HepG2 (cell line): ENCODE results near the gene DHRS1. TPM values are rescaled to one million over a fixed set of nuclear protein-coding genes. Genes with fewer than 3 reads are reported as not detected.
A peak's percentile ranks its signal among the peaks of the same experiment; 100 is the strongest.

Experiments
- ATF7-NPFF ChIP-seq: sonication (generic); formaldehyde crosslinking; IDR thresholded peaks from 2 replicates; pipeline ENCODE4 v1.8.1; 2023; ENCODE audit warnings: mild to moderate bottlenecking, low read depth, missing genetic modification reagents, moderate library complexity
- BCLAF1 ChIP-seq: fragments of 450-650 bp; IDR thresholded peaks from 2 replicates; pipeline ENCODE4 v1.6.1; 2017; ENCODE audit warnings: mild to moderate bottlenecking
- CCAR2 ChIP-seq: fragments of 200-400 bp; formaldehyde crosslinking; optimal IDR thresholded peaks from 2 replicates; pipeline ENCODE3; 2018; ENCODE audit warnings: low read depth, mild to moderate bottlenecking, low read length, moderate library complexity
- CEBPB ChIP-seq: IDR thresholded peaks from 2 replicates; pipeline ENCODE4 v1.6.1; 2011; ENCODE audit warnings: low read depth, low read length, improper control_type of control experiment, borderline replicate concordance
- HIC2 ChIP-seq: sonication (generic); formaldehyde crosslinking; IDR thresholded peaks from 2 replicates; pipeline ENCODE4 v1.9.0; 2022; ENCODE audit warnings: low read depth, missing genetic modification reagents
- MEF2D ChIP-seq: sonication (generic); formaldehyde crosslinking; IDR thresholded peaks from 2 replicates; pipeline ENCODE4 v1.5.1; 2020; ENCODE audit warnings: mild to moderate bottlenecking, missing genetic modification reagents
- MXD3 ChIP-seq: IDR thresholded peaks from 2 replicates; pipeline ENCODE4 v1.6.1; 2016; ENCODE audit warnings: mild to moderate bottlenecking, missing biosample characterization, missing genetic modification reagents
- PRPF4 ChIP-seq: fragments of 200-400 bp; formaldehyde crosslinking; IDR thresholded peaks from 2 replicates; pipeline ENCODE4 v1.6.1; 2016; ENCODE audit warnings: low read length, low read depth; ENCODE audit not compliant: poor library complexity, severe bottlenecking
- WIZ ChIP-seq: sonication (generic); formaldehyde crosslinking; IDR thresholded peaks from 2 replicates; pipeline ENCODE4 v1.5.1; 2020; ENCODE audit warnings: mild to moderate bottlenecking, missing genetic modification reagents
- ZFP36L1 ChIP-seq: sonication (generic); formaldehyde crosslinking; IDR thresholded peaks from 2 replicates; pipeline ENCODE4 v1.8.0; 2022; ENCODE audit warnings: mild to moderate bottlenecking, missing genetic modification reagents, moderate library complexity
- ZNF121 ChIP-seq: sonication (generic); formaldehyde crosslinking; IDR thresholded peaks from 2 replicates; pipeline ENCODE4 v1.5.0; 2020; ENCODE audit warnings: mild to moderate bottlenecking, missing genetic modification reagents
- ZNF512B ChIP-seq: sonication (generic); formaldehyde crosslinking; IDR thresholded peaks from 2 replicates; pipeline ENCODE4 v1.5.1; 2020; ENCODE audit warnings: missing genetic modification reagents, mild to moderate bottlenecking, borderline replicate concordance
- ZNF589 ChIP-seq: sonication (generic); formaldehyde crosslinking; conservative IDR thresholded peaks from 2 replicates; pipeline ENCODE4 v1.8.0; 2022; ENCODE audit warnings: mild to moderate bottlenecking, moderate library complexity, missing genetic modification reagents
- ZNF770 ChIP-seq: sonication (generic); formaldehyde crosslinking; IDR thresholded peaks from 2 replicates; pipeline ENCODE4 v1.5.0; 2020; ENCODE audit warnings: mild to moderate bottlenecking, missing genetic modification reagents
- ZSCAN22 ChIP-seq: sonication (generic); formaldehyde crosslinking; IDR thresholded peaks from 2 replicates; pipeline ENCODE4 v1.4.0; 2020; ENCODE audit warnings: mild to moderate bottlenecking, missing genetic modification reagents
- ZSCAN5A ChIP-seq: sonication (generic); formaldehyde crosslinking; IDR thresholded peaks from 2 replicates; pipeline ENCODE4 v1.8.0; 2022; ENCODE audit warnings: mild to moderate bottlenecking, missing genetic modification reagents, borderline replicate concordance
- polyA plus RNA-seq, 8 experiments: library from polyadenylated mRNA; depleted of rRNA in 3 of 8; stranded (reverse) in 7 of 8; unstranded in 1 of 8; fragments of >200 nt; fragmentation: Illumina TruSeq in 4 of 8; extraction: Trizol in 4 of 8; gene quantifications; 2 replicates each; pipeline versions ENCODE4 v1.2.1 to v1.2.3, GENCODE V29; 2011 to 2016; ENCODE audit warnings: low read depth in 4 of 8, missing spikeins in 1 of 8, mixed read lengths in 1 of 8; ENCODE audit not compliant: insufficient read depth in 1 of 8
- total RNA-seq, 5 experiments: library from RNA; depleted of rRNA; stranded (reverse); fragments of >200 nt; fragmentation: Illumina TruSeq; extraction: Trizol; gene quantifications; 2 replicates each; pipeline ENCODE4 v1.2.3, GENCODE V29; 2016; ENCODE audit warnings: low read depth in 1 of 5

DHRS1 gene
- total and polyA plus RNA-seq, 2 of the 13 experiments (the other 11 are each of a cell fraction or from before 2014, with no cell fraction given): 49.8 to 60.8 TPM

GRCh38 chr14:24297190-24297964, 2.2 kb downstream of the DHRS1 start (continued):
- TF ChIP-seq BCLAF1 (no peak), MEF2D (CRISPR knock-in tag) (no peak), ZNF770 (no peak), ZSCAN22 (CRISPR knock-in tag) (no peak), ZSCAN5A (CRISPR knock-in tag) (no peak; the same call in 1 of the 2 replicates), CCAR2 (peak; percentile 78), CEBPB (no peak), PRPF4 (no peak), ZNF589 (CRISPR knock-in tag) (no peak), WIZ (CRISPR knock-in tag) (peak; percentile 69; the same call in 1 of the 2 replicates), HIC2 (CRISPR knock-in tag) (no peak), ATF7-NPFF (CRISPR knock-in tag) (no peak; the same call in 1 of the 2 replicates), ZNF512B (CRISPR knock-in tag) (no peak), MXD3 (CRISPR knock-in tag) (no peak), ZFP36L1 (CRISPR knock-in tag) (no peak), ZNF121 (CRISPR knock-in tag) (no peak)
